Heart left ventricle (tissue), 16 donors: Measurements from ENCODE around the gene BTBD16. TPM values are rescaled to one million over a fixed set of nuclear protein-coding genes. Genes with fewer than 3 reads are reported as not detected.

Source experiments
- ATAC-seq, 4 donors: fragments of 200-7000 bp; cut with Tn5 transposase; one replicate each; pipeline ENCODE4 v1.9.1; 2020 to 2022; ENCODE audit warnings: moderate library complexity in 4 of 4, mild to moderate bottlenecking in 3 of 4, moderate number of reproducible peaks in 1 of 4
- DNase-seq, 5 donors: peaks; one replicate each; pipeline ENCODE4 v3.0.0-alpha.2; 2020
- H3K27ac ChIP-seq, 12 donors: fragments of 200-600 bp; sonication (generic) in 4 of 12; one replicate each; pipeline versions ENCODE4 v1.5.0 to v1.8.0; 2016 to 2022; ENCODE audit warnings: mild to moderate bottlenecking in 2 of 12
- H3K27me3 ChIP-seq, 9 donors: fragments of 200-600 bp; sonication (generic) in 2 of 9; one replicate each; pipeline versions ENCODE4 v1.5.1 to v1.8.0; 2016 to 2022; ENCODE audit warnings: mild to moderate bottlenecking in 3 of 9
- H3K36me3 ChIP-seq, 9 donors: fragments of 200-600 bp; sonication (generic) in 2 of 9; one replicate each; pipeline versions ENCODE4 v1.5.0 to v1.8.0; 2018 to 2022; ENCODE audit warnings: mild to moderate bottlenecking in 2 of 9
- H3K4me1 ChIP-seq, 12 donors: fragments of 200-600 bp; sonication (generic) in 4 of 12; one replicate each; pipeline versions ENCODE4 v1.5.0 to v1.8.0; 2016 to 2022; ENCODE audit warnings: mild to moderate bottlenecking in 3 of 12
- H3K4me3 ChIP-seq, 12 donors: fragments of 200-600 bp; sonication (generic) in 4 of 12; one replicate each; pipeline versions ENCODE4 v1.5.0 to v1.8.0; 2017 to 2022; ENCODE audit warnings: mild to moderate bottlenecking in 9 of 12, moderate library complexity in 4 of 12
- H3K9me3 ChIP-seq, 12 donors: fragments of 200-600 bp; sonication (generic) in 4 of 12; one replicate each; pipeline versions ENCODE4 v1.5.0 to v1.8.0; 2016 to 2022; ENCODE audit warnings: mild to moderate bottlenecking in 1 of 12
- POLR2A ChIP-seq, 2 donors: fragments of 450-650 bp; IDR thresholded peaks; one replicate each; pipeline ENCODE4 v1.6.1; 2017; ENCODE audit warnings: antibody characterized with exemption in 2 of 2, mild to moderate bottlenecking in 2 of 2, moderate library complexity in 2 of 2
- WGBS, 4 donors: extraction: QIAGEN DNeasy Blood & Tissue Kit in 2 of 4; methylation state at CpG; one replicate each; pipeline versions ENCODE4 v1.1.5 to v1.1.7; 2013 to 2018; 5-methylcytosine and 5-hydroxymethylcytosine counted together
- intact Hi-C, 10 donors: fragments of 100-400 bp; cut with DNase I; formaldehyde crosslinking; loops; one replicate each; pipeline versions ENCODE4 v1.11.1 to v1.14.2; 2022
- polyA plus RNA-seq, 2 donors: library from polyadenylated mRNA; stranded (reverse); fragments of 200-250 nt; gene quantifications; one replicate each; pipeline ENCODE4 v1.2.3, GENCODE V29; 2013
- total RNA-seq, 9 donors: library from RNA; depleted of rRNA in 2 of 9; stranded (reverse); fragments of >200 nt in 2 of 9; fragmentation: NEBNext Ultra II Directional in 3 of 9; extraction: Animal tissue kit (Norgen Biotek cat#: 25700) in 3 of 9; gene quantifications; one replicate each; pipeline versions ENCODE4 v1.1.0 to v1.2.4, GENCODE V29; 2016 to 2023
- TF ChIP-seq, protein P1 (sequence below), 12 donors: fragments of 200-600 bp; sonication (generic) in 4 of 12; IDR thresholded peaks; one replicate each; pipeline versions ENCODE4 v1.5.0 to v1.8.0; 2018 to 2022; ENCODE audit warnings: antibody characterized with exemption in 12 of 12, mild to moderate bottlenecking in 5 of 12
- donor health status: ischemic (EF 13 %, LVEDD 7.1; RV severe dilation, severe dysfunction).
- donor health status: healthy with polysubstance abuse.
- donor health status: DM: no; HTN: yes; CAD: no.
- donor health status: DM: no; HTN: no; CAD: no.
- donor health status: ischemic (EF 25% LVEDD 6.9; RV normal size, moderate dysfunction).
- donor health status: ischemic (EF 25% LVEDD 5.7; RV mildly dilated, moderate dysfunction).
- donor health status: healthy.
- donor health status: DM: yes; HTN: yes; CAD: no.
- donor health status: ischemic (EF 35%, LVEDD 5.7; RV mildly dilated, moderate dysfunction).
- donor health status: nonischemic (EF 11% LVEDD 7.7; RV severe dilation, severe dysfunction).
- donor health status: DM: yes; HTN: yes; CAD: no.
- donor health status: PGD.
- donor health status: ischemic (EF 29% LVEDD 5.4; RV normal size, mild dysfunction).
- donor health status: nonischemic (EF 23%, LVEDD 6.1; RV moderate dilation, normal function).

The BTBD16 gene
- total and polyA plus RNA-seq, 11 donors: 0.23 to 0.25 TPM; not detected in 9

DNA sequence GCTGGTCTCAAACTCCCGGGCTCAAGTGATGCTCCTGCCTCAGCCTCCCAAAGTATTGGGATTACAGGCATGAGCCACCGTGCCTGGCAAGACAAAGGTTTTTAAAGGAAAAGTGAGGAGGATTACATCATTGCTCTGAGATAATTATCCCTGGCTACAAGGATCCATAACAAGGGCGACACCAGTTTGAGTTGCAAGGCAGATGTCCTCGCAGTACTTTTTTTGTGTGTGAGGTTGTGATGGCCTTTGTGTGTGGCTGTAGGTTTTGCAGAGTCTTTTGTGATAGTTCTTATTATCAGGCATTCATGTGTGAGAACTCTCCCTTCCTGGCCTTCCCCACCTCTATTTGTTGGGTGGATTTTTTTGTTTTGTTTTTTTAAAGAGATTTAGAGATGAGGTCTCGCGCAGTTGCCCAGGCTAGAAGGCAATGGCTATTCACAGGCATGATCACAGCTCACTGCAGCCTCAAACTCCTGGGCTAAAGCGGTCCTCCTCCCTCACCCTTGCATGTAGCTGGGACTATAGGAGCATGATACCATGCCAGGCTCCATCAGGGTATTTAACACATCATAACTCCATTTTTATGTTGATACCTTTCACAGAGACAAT lies 10.0 kb downstream of the BTBD16 start:
- WGBS, 4 donors: 85 to 93% (median 92%) methylated on average over 7 of the region's 7 CpGs
- no peak for DNase-seq
- no peak for ATAC-seq
- Histone ChIP-seq H3K4me1 (peaks cover 0 to 14% (median 0%) of the 10 kb centered on the region in 12 donors), H3K4me3 (no peak overlapping the region), H3K27me3 (peaks cover 0 to 2% (median 0%) of the 10 kb centered on the region in 9 donors), H3K36me3 (no peaks in the 10 kb centered on the region), H3K27ac (no peak overlapping the region), H3K9me3 (no peaks in the 10 kb centered on the region)
- intact Hi-C loops: loop anchor here in 2 of 10 donors (10.0 kb wide), 3 partner anchors 414 to 1274 kb away; partner anchors contain the start of gene C10orf120 (in 1 of the 2)
- TF ChIP-seq, protein P1, sequence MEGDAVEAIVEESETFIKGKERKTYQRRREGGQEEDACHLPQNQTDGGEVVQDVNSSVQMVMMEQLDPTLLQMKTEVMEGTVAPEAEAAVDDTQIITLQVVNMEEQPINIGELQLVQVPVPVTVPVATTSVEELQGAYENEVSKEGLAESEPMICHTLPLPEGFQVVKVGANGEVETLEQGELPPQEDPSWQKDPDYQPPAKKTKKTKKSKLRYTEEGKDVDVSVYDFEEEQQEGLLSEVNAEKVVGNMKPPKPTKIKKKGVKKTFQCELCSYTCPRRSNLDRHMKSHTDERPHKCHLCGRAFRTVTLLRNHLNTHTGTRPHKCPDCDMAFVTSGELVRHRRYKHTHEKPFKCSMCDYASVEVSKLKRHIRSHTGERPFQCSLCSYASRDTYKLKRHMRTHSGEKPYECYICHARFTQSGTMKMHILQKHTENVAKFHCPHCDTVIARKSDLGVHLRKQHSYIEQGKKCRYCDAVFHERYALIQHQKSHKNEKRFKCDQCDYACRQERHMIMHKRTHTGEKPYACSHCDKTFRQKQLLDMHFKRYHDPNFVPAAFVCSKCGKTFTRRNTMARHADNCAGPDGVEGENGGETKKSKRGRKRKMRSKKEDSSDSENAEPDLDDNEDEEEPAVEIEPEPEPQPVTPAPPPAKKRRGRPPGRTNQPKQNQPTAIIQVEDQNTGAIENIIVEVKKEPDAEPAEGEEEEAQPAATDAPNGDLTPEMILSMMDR (IDR thresholded peaks at IDR 0.05): no peak
- TF ChIP-seq POLR2A (IDR thresholded peaks at IDR 0.05): no peak

DNA sequence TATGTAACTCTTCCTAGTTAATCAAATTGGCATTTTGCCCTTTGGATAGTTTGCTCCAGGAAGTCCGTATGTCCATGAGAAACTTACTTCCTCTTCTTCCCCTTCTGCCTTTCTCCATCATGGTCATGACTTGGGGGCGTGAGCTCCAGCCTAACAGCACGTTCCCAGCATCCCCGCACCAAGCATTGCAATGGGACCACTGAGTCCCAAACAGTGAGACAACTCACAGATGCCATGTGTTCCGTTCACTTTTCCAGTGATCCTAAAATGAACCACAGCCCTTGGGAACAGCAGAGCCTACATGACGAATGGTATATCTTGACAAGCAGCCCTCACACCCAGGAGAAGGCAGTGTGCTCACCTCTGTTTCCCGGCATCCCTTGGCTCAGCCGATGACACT lies 10.7 kb downstream of the BTBD16 start:
- WGBS, 4 donors: 74 to 83% (median 76%) methylated on average over 8 of the region's 8 CpGs
- ATAC-seq: no peak

DNA sequence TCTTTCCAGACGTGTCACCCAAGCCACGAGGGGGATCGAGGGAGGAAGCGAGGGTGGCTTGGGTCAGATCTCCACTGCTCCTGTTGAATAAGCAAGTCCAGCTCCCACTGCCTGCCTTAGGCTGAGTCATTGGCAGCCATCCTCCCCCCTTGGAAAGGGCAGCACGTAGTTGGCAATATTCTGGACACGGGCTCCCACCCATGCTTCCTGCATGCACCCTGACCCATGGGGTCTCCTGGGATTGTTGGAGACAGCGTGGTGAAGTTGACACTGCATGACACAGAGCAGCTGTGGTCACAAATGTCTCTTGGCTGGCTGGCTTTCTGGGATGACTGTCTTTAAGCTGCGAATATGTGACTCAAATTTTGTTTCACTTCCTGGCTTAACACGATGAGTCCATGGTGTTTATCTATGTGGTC lies 11.2 kb downstream of the BTBD16 start:
- DNase-seq: peak in 3 of 5 donors; percentile 36 to 62 (median 60)
- no peak overlapping the region for H3K4me3 ChIP-seq
- ATAC-seq: peak in 2 of 4 donors; percentile 6 to 18
- H3K27ac ChIP-seq: peak overlapping the region in 1 of 12 donors; percentile 9
- WGBS, 4 donors: 61 to 70% (median 66%) methylated on average over 9 of the region's 9 CpGs
- TF ChIP-seq POLR2A (IDR thresholded peaks at IDR 0.05): no peak
- TF ChIP-seq, protein P1 (IDR thresholded peaks at IDR 0.05): no peak
- intact Hi-C loops: loop anchor here in 2 of 10 donors (10.0 kb wide), 3 partner anchors 413 to 1273 kb away; partner anchors contain the start of gene C10orf120 (in 1 of the 2)
- no peaks in the 10 kb centered on the region for H3K36me3 ChIP-seq
- H3K27me3 ChIP-seq: peaks cover 0 to 2% (median 0%) of the 10 kb centered on the region in 9 donors
- peaks cover 0 to 25% (median 6%) of the 10 kb centered on the region in 12 donors for H3K4me1 ChIP-seq
- no peaks in the 10 kb centered on the region for H3K9me3 ChIP-seq

More for the DNA sequence above, 10.7 kb downstream of the BTBD16 start:
- no peak overlapping the region for H3K27ac ChIP-seq
- peaks cover 0 to 20% (median 2%) of the 10 kb centered on the region in 12 donors for H3K4me1 ChIP-seq
- no peak overlapping the region for H3K4me3 ChIP-seq
- no peak for TF ChIP-seq POLR2A (IDR thresholded peaks at IDR 0.05)
- TF ChIP-seq, protein P1 (IDR thresholded peaks at IDR 0.05): no peak
- DNase-seq: no peak
- peaks cover 0 to 2% (median 0%) of the 10 kb centered on the region in 9 donors for H3K27me3 ChIP-seq
- no peaks in the 10 kb centered on the region for H3K36me3 ChIP-seq
- no peaks in the 10 kb centered on the region for H3K9me3 ChIP-seq
- intact Hi-C loops: loop anchor here in 2 of 10 donors (10.0 kb wide), 3 partner anchors 413 to 1273 kb away; partner anchors contain the start of gene C10orf120 (in 1 of the 2)

DNA sequence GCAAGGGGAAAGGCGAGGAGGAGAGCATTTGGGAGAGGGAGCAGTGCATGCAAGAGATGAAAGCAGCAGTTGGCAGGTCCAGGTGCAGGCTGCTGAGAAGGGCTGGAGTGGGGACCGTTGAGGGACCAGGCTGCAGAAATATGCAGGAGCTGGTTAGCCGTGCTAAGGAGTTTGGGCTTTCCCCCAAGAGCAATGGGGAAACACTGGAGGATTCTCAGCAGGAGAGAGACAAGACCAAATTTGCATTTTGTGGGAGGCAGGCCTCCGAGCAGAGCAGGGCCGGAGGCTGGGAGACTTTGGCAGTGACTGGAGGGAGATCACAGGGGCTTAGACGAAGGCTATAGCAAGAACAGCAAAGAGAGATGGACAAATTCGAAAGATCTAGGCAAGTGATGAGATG lies 11.8 kb downstream of the BTBD16 start:
- 81 to 83% (median 82%) methylated on average over 7 of the region's 7 CpGs for WGBS, 4 donors

More for the DNA sequence above, 11.8 kb downstream of the BTBD16 start:
- H3K27ac ChIP-seq: no peak overlapping the region
- no peak for TF ChIP-seq POLR2A (IDR thresholded peaks at IDR 0.05)
- TF ChIP-seq, protein P1 (IDR thresholded peaks at IDR 0.05): no peak
- ATAC-seq (no peak), DNase-seq (no peak)
- peaks cover 0 to 2% (median 0%) of the 10 kb centered on the region in 9 donors for H3K27me3 ChIP-seq
- peaks cover 0 to 31% (median 13%) of the 10 kb centered on the region in 12 donors for H3K4me1 ChIP-seq
- intact Hi-C loops: loop anchor here in 2 of 10 donors (10.0 kb wide), 3 partner anchors 412 to 1272 kb away; partner anchors contain the start of gene C10orf120 (in 1 of the 2)
- H3K36me3 ChIP-seq: no peaks in the 10 kb centered on the region
- H3K9me3 ChIP-seq: no peaks in the 10 kb centered on the region
- no peak overlapping the region for H3K4me3 ChIP-seq
